DMS153 treated with DMSO at 0.1 percent for 48 hours (cell line): ENCODE results near the gene DACH1.

ENCODE experiments used
- DNase-seq: peaks from one replicate; lab custom pipeline; 2025; ENCODE audit not compliant: unreplicated experiment; lab: John Stamatoyannopoulos, UW

The DACH1 gene

GRCh38 chr13:71830736-71831135 lies 36.3 kb downstream of the DACH1 start:
- DNase-seq = no peak

GRCh38 chr13:71830323-71830722 lies 36.7 kb downstream of the DACH1 start:
- no peak for DNase-seq

- no peak for DNase-seq
Measured at GRCh38 chr13:71829547-71829946, 37.5 kb downstream of the DACH1 start.

- no peak for DNase-seq
Measured at GRCh38 chr13:71828564-71828963, 38.4 kb downstream of the DACH1 start.

GRCh38 chr13:71828117-71828516 lies 38.9 kb downstream of the DACH1 start:
- no peak for DNase-seq

- DNase-seq = no peak
Measured at GRCh38 chr13:71827241-71827640, 39.8 kb downstream of the DACH1 start.

GRCh38 chr13:71820699-71821098 lies 46.3 kb downstream of the DACH1 start:
- DNase-seq = no peak

- no peak for DNase-seq
Measured at GRCh38 chr13:71817335-71817734, 49.7 kb downstream of the DACH1 start.

- no peak for DNase-seq
Measured at GRCh38 chr13:71814806-71815360, 52.1 kb downstream of the DACH1 start.

GRCh38 chr13:71813187-71813586 lies 53.8 kb downstream of the DACH1 start:
- no peak for DNase-seq

- DNase-seq = no peak
Measured at GRCh38 chr13:71811344-71811743, 55.7 kb downstream of the DACH1 start.

GRCh38 chr13:71808708-71809107 lies 58.3 kb downstream of the DACH1 start:
- no peak for DNase-seq

- DNase-seq = no peak
Measured at GRCh38 chr13:71806886-71807285, 60.1 kb downstream of the DACH1 start.

- DNase-seq = no peak
Measured at GRCh38 chr13:71803066-71803465, 63.9 kb downstream of the DACH1 start.

- DNase-seq = no peak
Measured at GRCh38 chr13:71801781-71802180, 65.2 kb downstream of the DACH1 start.

- no peak for DNase-seq
Measured at GRCh38 chr13:71801165-71801760, 65.7 kb downstream of the DACH1 start.

- no peak for DNase-seq
Measured at GRCh38 chr13:71799324-71799723, 67.7 kb downstream of the DACH1 start.

GRCh38 chr13:71798707-71799106 lies 68.3 kb downstream of the DACH1 start:
- DNase-seq = no peak

GRCh38 chr13:71797517-71797916 lies 69.5 kb downstream of the DACH1 start:
- DNase-seq = no peak

GRCh38 chr13:71789693-71790329 lies 77.2 kb downstream of the DACH1 start:
- DNase-seq = no peak

GRCh38 chr13:71789037-71789436 lies 78.0 kb downstream of the DACH1 start:
- DNase-seq = no peak

GRCh38 chr13:71787414-71787813 lies 79.6 kb downstream of the DACH1 start:
- DNase-seq = no peak

GRCh38 chr13:71786875-71787274 lies 80.1 kb downstream of the DACH1 start:
- no peak for DNase-seq
